WTC11 (cell line): ENCODE measurements around the gene MAPT.

Source experiments
- CTCF ChIP-seq: fragments of 200-600 bp; IDR thresholded peaks from 2 replicates; pipeline ENCODE4 v1.8.0; 2022; ENCODE audit warnings: antibody characterized with exemption
- KAT7 ChIP-seq: sonication (generic); formaldehyde crosslinking; IDR thresholded peaks from 2 replicates; pipeline ENCODE4 v1.8.1; 2023; ENCODE audit warnings: missing genetic modification reagents, mild to moderate bottlenecking, borderline replicate concordance
- MAX ChIP-seq: sonication (generic); formaldehyde crosslinking; IDR thresholded peaks from 2 replicates; pipeline ENCODE4 v1.8.0; 2022; ENCODE audit warnings: mild to moderate bottlenecking, missing genetic modification reagents
- STAT6 ChIP-seq: sonication (generic); formaldehyde crosslinking; conservative IDR thresholded peaks from 2 replicates; pipeline ENCODE4 v1.8.1; 2023; ENCODE audit warnings: mild to moderate bottlenecking, low read depth, missing genetic modification reagents, moderate library complexity
- ZNF138 ChIP-seq: sonication (generic); formaldehyde crosslinking; conservative IDR thresholded peaks from 2 replicates; pipeline ENCODE4 v1.8.1; 2022; ENCODE audit warnings: mild to moderate bottlenecking, moderate library complexity, missing genetic modification reagents
- ZNF671 ChIP-seq: fragments of 250-450 bp; sonication (Bioruptor Pico); IDR thresholded peaks from 2 replicates; pipeline ENCODE4 v1.8.0; 2021; ENCODE audit warnings: mild to moderate bottlenecking

GRCh38 chr17:45902892-45903346 lies 8.6 kb downstream of the MAPT start:
- TF ChIP-seq STAT6 (no peak), ZNF671 (CRISPR knock-in tag) (no peak), CTCF (no peak), MAX (CRISPR knock-in tag) (no peak), KAT7 (CRISPR knock-in tag) (no peak), ZNF138 (CRISPR knock-in tag) (no peak)
